IPS-NIHi7 (cell line): Measurements from ENCODE around the gene SERPINE3.

Experiments
- DNase-seq: peaks from one replicate; pipeline ENCODE4 v3.0.0; 2012; ENCODE audit warnings: mixed read lengths; ENCODE audit errors: extremely low spot score

Gene SERPINE3

DNA sequence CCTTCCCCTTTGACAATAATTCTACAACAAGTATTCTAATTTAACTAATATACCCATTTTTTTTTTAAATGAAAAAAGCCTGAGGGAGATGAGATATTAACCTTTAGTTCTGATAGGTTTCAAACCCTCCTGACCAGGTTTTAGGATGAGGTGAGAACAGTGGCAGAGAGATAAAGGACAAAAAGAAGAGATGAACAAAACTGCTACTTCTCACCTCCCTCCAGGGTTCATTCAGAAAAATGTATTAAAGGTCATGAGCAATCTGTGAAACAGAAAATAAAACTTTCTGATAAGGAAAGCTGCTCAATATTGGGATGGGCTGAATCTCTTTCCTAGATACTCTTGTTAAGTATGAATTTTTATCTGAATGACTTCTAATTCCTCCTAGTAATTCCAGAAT is 24.1 kb downstream of the SERPINE3 start:
- no peak for DNase-seq

DNA sequence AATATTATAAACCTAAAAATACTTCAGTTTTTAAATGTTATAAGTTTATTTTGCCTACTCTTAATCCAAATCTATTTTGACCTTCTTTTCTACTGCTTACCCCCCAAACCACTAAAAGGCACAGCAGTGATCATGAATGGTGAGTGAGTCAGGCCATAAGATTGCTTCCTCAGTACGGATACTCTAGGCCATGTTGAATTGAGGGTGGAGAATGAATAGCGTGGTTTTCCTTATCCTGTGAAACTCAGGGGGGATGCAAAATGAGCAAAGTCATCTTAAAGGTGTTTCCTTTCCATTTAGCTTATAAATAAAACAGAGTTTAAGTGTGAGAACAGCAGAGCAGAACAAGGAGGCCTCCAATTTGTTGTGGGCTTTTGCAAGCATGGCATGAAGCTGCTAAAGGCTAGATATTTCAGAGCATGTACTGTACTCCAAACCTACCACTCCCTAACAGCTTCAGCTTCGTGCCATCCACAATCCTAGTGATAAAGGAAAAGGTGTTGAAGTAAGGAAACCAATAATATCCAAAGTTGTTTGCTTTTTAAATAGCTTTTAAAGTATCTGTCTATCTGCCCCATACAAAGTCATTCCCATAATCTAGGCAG is 25.0 kb downstream of the SERPINE3 start:
- no peak for DNase-seq

DNA sequence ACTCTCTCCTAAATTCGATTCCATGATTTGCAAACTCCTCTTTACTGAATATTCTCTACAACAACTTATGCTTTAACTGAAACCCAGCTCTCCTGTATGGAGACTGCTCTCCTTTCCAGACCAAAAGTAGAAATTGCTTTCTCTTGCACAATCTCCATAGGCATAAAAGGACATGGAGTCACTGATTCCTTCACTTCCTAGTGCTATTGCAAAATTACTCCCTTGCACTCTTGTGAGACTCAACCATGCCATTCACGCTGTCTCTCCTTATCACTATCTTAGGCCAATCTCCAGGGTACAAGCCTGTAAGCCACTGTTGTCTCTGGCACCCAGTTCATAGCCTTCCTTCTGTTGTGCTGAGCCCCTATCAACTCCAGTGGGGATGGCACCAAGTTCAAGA is 30.6 kb downstream of the SERPINE3 start:
- DNase-seq, result no peak

DNA sequence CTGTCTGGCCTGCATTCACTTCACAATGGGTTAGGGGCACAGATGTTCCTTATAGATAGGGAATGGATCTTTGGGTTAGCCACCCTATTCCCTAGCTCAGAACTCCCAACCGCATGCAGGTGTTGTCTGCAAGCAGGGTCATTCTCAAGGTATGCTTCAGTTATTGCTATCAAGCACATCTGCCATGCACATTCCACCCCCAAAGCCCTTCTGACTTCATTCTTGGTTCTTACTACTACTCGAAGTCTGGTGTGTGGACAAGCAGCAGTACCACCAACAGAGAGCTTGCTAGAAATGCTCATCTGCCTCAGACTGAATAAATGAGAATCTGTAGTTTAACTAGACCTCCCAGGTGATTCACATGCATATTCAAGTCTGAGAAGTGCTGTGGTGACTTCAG is 31.3 kb downstream of the SERPINE3 start:
- no peak for DNase-seq

DNA sequence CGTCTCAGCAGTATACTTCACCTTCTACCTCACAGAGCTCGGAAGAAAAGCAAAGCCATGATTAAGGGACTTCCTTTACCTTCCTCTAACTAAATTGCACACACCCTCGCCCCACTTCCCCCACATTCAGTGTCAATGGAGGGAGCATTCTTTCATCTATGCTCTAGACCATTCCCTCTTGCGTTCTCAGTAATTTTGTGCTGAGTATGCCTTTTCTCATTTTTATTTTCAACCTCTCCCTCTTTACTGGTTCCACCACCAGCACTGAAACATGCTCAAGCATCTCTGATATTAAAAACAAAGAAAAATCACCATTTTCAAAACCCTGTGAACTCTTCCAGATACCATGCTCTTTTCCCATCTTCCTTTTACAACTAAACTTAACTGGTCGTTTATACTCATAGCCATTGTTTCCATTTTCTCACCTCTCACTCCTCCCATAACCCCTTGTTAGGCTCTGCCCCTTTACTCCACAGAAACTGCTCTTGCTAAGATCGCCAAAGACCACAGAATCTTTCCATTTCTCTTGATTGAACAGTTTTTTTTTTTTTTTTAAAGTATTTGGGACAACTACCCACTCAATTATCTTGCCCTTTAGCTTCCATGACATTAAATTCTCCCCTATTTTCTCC is 32.4 kb downstream of the SERPINE3 start:
- DNase-seq, result no peak

DNA sequence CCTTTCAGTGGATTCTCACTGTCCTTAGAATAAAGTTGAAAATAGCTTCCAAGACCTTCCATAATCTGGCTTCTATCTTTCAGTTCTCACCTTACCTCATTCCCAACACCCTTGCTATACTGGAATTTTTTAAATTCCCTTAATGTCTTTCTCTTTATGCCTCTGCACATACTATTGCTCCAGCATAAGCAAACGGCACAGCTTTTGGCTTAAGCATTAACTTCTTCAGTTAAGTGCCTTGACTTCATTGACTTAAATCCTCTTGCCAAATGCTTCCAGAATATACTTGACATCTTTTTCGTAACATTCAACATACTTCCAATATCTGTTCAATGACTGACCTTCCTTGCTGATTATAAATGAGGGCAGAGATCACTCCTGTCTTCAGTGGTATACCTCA is 34.0 kb downstream of the SERPINE3 start:
- DNase-seq, result no peak

DNA sequence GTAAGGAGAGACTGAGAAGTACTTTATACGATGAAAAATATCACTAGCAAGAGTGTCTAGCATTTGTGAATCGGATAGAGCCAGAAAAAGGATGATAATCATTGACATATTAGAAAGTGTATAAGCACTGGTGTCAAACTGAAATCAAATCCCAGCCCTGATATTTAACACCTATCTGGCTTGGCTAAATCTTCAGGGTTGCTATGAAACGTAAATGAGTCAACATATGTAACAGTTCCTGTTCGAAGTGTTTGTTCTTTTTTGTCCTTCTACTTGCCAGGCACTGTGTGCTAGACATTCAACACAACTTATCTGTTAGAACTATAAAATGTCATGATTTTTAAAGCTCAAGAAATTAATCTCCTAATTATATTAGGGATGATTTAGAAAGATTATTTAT is 40.8 kb downstream of the SERPINE3 start:
- DNase-seq, result no peak

DNA sequence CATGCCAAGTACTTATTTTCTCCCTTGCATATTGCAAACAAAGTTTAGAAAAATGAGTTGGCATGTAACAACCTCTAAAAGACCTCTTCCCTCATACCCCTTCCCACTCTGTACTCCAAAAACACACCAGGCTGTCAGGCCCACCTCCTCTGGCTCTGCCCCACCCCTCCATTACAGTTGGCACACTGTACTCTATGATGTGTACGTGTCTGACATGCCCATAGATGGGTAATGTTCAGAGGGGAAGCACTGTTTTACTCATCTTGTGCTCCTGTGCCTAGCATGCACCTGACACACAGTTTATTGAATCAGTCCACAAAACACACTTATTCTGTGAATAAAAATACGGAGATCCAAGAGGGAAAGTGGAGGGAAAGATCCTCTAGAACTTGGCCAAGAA is 45.6 kb downstream of the SERPINE3 start:
- no peak for DNase-seq

DNA sequence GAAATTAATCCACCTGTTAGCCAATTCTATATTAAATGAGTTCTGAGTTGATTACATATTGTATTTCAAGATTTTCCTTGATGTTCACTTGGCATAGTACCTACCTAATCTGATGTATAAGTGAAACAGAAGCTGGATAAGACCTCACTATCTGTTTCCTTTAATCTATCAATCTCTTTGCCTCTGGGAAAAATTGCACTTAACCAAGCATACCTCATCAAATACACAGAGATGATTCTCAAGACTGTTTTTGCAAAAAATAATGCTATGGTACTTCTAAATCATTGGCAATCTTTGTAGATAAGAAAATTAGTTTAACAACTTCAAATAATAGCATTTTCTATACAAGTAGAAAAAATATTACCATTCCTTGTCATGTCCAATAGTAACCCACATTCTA is 55.2 kb downstream of the SERPINE3 start:
- DNase-seq, result no peak

DNA sequence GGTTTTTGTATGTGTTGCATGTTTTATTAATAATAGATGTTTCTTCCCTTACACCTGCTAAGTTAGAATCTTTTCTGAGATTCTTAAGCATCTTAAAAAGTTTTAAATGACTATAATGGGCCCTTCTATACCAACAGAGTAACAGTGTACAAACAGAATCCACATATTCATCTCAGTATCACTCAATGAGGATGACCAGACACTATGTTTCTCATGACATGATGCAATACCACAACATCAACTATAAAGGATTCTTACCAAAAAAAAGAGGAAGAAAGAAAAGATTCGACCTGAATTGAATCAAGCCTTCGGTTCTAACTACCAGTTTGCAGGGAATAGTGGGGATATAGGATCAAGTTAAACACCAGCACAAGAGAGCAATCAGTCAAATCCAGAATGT is 56.9 kb downstream of the SERPINE3 start:
- no peak for DNase-seq

DNA sequence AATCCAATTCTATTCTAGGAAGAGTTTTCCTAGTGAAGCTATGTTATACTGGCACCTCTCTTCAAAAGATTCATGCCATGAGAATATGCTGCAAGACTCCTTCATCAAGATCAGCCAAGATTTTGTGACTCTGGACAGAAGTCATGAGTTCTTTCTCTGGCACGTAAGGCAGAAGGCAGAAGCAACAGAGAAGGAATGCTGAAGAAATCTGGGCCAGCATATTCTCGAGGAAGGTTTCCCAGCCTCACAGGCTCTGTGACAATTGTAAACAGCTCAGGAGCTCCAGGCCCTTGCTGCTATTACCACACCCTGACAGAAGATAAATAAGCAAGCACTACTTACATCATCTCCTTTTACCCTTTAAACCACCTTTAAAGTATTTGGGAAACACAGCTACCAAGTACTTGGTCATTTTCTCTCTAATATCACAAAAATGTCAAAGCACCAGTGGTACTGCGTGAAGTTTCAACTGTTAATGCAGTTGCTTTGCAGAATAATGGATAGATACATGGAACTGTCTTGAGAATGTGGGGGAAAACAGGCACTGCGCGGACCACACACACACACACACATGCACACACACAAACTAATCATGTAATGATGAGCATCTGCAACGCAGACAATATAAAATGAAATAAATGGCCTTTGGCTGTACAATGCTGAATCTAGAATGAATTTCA is 57.9 kb downstream of the SERPINE3 start:
- DNase-seq, result peak; percentile 41

DNA sequence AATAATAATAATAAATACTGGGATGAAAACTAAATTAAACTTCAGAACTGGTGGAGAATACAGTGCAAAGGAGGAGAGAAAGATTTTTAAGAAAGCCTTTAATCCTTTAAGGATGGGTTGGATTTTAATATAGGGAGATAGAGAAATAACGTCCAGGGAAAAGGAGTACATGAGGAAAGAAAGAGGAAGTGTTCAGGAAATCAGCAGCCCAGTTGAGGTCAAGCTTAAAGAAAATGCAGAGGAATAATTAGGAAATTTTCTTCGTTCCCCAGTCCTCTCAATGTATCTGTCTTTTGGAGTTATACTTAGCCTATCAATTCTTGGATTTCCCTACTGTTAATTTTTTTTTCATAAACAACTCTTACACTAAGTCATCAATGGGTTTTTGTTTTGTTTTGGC is 65.7 kb downstream of the SERPINE3 start:
- no peak for DNase-seq

DNA sequence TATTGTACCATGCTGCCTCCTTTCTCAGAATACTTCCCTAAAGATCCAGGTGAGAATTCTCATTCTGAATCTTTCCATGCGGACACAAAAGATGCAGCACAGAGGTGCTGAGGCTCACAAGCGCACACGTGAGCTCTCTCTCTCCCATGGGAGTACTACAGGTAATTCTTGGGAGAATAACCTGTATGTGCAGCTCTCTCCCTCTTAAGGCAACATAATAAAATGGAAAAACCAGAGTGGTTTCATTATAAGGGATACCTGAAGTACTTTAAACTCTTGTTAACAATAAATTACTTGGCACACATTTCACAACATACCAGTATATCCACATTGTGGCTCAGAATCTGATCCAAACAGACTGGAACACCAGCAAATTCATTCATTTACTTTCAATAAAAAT is 72.9 kb downstream of the SERPINE3 start:
- DNase-seq, result no peak
